Limb (tissue), 2 donors: Measurements from ENCODE around the gene MRPS18A.
"Not testable (repeated sequence)": the region's sequence is repeated elsewhere in the genome, so short reads cannot be mapped to it uniquely, and the experiment has no call there.

Source experiments
- DNase-seq, 2 donors: peaks; one replicate each; pipeline ENCODE4 v3.0.0-alpha.2; 2016; ENCODE audit errors: extremely low spot score in 2 of 2

MRPS18A gene

DNA sequence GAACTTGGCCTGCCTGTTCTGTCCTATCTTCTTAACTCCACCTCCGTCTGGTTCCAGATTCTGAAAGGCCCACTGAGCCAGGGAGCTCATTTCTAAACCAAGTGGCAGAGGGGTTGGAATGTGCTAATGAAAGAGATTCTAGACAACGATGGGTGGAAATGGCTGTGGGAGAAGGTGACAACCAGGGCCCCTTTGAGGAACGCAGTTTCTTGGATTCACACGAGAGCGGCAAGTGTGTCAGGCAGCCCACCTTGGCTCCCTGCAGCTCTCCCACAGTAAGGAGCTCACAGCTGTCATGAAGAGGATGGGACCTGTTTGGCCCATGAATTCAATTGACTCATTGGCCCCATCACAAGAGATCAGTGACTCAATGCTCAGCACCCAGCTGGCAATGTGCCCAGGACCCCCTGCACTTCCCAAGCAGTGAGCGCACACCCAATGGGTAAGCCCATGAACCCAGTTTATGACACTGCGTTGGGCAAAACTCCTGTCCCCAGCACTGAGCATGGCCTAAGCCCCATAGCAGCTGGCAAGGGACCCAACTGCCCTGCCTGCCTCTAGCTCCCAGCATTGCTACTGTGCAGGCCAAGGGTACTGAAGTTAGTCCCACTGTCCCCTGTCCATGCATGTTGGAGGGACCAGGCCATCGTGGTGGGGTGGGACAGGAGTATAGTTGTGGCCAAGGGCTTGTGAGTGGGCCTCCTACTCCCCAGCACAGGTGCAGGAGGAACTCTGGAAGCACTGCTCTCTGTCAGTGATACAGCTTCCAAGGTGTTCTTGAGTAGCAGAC, 16.4 kb downstream of the MRPS18A start:
- DNase-seq: no peak

DNA sequence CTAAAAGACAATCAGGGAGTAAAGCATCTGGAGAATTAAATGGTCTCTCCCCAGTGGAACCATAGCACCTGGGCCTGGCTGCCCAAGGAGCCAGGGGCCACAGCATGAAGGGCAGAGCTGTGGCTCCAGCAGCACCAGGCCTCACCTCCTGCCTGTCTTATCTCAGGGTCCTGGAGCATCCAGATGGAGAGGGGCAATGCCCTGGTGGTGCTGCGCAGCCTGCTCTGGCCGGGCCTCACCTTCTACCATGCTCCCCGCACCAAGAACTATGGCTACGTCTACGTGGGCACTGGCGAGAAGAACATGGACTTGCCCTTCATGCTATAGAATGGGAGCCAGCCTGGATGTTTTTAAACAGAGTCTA, 17.0 kb downstream of the MRPS18A start:
- DNase-seq: no peak

DNA sequence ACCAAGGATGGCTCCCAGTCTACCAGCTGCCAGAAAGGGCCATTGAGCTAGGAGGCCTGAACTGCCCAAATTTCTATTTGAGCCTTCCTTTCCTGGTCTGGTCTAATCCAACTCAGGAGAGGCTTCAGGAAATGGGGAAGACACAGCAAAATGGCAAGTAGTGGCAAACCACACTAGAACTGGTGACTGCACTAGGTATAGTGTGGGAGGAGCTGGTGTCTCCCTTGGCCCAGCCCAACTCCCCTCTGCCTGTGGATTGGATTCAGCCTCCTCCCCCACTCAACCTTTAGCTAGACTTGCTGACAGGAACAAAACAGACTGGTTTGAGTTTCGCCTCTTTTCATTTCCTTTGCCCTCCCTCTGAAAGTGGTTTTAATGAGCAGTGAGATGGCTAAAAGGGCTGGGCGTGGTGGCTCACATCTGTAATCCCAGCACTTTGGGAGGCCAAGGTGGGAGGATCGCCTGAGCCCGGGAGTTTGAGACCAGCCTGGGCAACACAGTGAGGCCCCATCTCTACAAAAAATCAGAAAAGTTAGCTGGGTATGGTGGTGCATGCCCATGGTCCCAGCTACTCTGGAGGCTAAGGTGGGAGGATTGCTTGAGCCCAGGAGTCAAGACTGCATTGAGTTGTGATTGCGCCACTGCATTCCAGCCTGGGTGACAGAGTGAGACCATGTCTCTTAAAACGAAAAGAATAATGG, 17.5 kb downstream of the MRPS18A start:
- DNase-seq: no peak

DNA sequence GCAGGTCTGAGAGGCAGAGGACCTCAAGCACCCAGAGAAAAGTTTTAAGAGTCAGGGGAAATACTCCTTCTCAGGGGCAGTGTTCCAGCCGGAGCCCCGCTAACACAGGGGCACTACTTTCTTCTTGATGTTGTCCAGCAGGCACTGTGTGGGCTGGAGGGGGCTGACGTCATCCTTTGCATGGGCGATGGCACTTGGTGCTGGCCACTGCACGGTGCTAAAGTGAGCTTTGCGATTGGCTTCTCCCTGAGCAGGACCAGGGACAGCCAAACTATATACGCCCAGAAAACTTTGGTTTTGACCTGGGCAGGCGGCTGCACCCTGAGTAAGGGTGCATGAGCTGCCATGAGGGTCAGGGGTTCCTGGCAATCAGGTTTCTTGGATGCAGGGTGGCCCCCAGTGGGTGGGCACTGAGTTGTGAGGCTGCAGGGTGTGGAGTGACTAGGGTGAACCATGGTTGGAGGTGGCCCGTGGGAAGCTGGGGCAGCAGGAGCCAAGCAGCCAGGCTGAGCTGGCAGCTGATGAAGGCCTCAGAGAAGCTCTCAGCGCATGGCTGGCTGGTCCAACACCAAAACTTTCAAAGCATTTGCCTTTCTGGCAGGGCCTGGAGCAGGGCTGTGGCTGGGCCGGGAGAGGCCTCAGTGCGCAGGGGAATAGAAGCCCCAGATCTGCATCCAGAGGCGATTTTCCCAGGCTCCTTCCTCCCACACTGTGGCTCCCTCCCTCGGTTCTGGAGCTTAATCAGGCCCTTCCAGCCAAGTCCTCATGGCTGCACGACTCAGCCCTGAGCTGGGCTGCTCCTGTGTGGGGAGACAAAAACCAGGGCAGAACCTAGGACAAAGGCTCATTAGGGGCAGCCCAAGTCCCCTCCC, 18.3 kb downstream of the MRPS18A start:
- no peak for DNase-seq

DNA sequence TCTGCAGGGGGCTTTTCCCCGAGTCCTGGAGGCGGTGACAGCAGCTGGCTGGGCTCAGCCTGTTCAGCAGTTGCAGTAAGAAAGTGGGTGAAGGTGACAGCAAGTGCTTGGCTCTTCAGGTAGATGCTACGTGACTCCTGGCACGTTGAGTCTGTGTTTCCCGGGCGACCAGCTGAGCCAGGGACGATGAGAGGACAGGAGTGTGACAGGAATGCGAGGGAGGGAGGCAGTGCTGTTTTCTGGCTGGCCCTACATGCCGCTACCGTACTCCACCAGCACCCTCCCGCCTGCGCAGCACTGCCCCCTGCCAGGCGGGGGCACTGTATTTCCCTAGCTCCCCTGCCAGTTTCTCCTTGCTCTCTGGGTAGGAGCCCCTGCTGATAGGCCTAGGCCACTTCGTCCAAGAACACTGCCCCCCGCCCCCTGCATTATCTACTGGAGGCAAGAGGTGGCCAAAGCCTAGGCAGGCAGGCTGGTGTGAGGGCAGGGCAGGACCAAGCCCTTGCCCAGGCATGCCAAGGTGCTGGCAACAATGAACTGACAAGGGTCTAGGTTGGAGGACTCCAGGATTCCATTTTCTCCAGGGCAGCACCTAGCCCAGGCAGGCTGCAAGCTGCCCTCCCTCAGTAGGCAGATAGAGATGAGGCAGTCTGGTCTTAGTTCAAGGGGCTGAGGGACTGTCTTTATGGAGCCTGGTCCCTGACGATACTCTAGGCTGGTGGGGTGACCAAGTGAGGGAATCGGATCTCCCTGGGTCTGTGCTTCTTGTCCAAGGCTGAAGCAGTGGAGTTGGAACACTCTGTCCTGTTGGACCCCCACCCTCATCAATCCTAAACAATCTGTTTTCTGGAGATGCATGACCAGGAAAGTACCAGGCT, 19.2 kb downstream of the MRPS18A start:
- peak; percentile 53 to 71 for DNase-seq

DNA sequence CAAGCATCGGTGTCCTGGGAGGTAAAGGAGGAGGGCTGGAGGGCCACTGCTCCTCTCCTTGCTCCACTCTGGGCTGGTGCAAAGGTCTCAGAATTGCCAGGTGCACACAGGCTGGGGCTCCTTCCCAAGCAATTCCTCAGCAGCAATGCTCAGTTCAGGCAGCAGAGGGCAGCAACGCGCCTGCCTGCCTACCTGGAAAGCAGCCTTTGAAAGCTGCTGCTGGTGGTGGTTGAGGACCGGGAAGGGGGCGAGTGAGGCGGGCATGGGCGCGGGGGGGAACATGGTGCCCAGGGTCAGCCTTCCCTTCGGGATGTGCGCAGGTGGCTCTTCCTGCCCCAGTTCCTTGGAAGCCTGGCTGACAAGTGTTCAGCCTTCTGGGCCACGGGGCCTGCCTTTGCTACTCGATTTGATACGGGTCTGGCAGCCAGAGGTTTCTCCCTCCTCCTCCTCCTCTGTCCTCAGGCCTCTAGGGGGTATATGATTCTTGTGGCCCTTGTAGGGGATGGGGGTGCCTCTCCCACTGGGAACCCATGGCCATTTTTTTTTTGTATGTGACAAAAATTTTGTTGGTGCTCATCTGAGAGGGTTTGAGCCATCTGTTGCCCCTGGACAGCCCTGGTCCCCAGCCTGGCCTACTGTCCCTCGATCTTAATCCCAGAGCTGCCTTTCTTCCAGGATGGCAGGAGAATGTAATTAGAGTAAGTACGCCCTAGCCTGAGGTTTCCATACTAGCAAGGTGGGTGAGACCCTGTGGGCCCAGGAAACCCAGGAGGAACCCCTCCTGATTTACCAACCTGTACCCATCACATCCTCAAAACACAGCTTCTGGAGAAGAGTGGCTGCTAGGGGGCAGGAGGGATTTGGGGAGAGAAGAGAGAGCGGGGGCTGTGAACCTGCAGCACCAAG, 20.1 kb downstream of the MRPS18A start:
- DNase-seq: peak; percentile 76 to 91

DNA sequence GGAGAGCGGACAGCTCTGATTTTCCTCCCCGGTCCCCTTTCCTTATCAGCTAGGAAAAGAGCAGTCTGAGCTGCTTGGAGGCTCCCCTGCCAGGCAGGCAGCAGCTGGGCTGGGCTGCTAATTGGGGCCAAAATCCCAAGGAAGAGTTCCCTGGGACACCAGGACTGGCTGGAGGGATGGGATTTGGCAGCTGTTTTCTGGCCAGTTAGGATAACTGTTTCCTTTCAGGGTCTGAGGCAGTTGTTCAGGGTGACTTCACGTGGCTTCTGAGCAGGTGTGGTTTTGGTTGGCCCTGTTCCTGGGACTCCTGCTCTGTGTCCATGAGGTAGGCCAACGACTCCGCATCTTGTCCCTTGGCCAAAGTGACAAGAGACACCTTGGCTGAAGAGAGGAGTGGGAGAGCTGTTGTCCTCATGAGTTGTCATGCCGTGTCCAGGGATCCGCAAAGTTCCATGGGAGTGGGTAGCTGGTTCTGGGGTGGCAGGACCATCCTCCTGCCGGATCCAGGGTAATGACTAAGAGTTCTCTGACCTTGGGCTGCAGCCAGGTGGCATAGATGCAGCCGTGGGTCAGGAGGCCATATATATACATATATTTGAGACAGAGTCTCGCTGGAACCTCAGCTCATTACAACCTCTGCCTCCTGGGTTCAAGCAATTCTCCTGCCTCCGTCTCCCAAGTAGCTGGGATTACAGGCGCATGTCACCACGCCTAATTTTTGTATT, 21.2 kb downstream of the MRPS18A start:
- no peak for DNase-seq

DNA sequence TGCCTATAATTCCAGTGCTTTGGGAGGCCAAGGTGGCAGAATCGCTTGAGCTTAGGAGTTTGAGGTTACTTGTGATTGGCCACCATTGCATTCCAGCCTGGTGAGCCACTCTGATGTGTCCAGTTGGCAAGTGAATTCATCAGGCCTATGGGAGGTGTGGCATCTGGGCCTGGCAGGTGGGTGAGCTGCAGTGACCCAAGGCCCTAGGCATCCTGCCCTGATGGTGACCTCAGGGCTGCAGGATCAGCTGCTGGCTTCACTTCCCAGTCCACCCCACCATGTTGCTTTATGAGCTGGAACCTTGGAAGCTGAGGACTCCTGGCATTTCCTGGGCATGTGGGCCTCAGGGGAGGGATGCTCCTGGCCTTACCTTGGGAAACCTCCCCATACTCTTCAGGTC, 22.2 kb downstream of the MRPS18A start:
- no peak for DNase-seq

DNA sequence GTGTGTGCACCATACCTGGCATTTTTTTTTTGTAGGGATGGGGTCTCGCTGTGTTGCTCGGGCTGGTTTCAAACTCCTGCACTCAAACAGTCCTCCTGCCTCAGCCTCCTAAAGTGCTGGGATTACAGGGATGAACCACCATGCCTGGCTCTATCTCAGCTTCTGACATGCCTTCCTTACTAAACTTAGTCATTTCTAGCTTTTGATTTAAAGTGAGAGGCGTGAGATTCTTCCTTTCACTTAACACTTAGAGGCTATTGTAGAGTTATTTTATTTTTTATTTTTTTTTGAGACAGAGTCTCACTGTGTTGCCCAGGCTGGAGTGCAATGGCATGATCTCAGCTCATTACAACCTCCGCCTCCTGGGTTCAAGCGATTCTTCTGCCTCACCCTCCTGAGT, 24.6 kb downstream of the MRPS18A start:
- DNase-seq: not testable (repeated sequence)

DNA sequence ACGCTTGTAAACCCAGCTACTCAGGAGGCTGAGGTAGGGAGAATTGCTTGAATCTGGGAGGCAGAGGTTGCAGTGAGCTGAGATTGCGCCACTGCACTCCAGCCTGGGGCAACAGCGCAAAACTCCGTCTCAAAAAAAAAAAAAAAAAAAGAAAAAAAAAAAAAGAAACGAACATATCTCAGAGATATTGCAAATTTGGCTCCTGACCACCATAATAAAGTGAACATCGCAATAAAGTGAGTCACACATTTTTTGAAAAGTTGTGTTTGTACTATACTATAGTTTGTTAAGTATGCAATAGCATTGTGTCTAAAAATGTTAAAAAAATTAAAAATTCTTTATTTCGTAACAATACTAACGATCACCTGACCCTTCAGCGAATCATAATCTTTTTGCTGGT, 29.4 kb downstream of the MRPS18A start:
- no peak for DNase-seq

DNA sequence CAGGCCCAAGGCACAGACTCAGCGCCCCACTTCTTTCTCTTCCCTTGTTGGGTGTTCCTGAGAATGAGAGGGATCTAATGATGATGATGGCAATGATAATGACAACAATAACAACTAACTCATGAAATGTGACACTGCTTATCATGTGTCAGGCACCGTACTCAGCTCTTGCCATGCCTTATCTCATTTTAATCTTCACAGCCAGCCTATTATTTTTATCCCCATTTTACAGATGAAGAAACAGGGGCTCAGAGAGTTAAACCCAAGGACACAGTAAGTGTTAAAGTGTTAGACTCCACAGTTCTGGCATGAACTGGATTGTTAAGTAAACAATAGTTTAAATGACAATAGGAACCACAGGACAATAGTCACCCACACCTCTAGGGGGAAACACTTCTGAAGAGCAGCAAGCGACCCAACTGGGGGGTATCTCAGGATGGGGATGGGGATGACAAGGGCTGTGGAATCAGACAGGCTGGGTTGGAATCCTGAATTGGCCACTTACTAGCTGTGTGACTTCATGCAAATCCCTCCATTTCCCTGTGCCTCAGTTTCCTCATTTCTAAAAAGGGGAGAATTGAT, 30.3 kb downstream of the MRPS18A start:
- no peak for DNase-seq

DNA sequence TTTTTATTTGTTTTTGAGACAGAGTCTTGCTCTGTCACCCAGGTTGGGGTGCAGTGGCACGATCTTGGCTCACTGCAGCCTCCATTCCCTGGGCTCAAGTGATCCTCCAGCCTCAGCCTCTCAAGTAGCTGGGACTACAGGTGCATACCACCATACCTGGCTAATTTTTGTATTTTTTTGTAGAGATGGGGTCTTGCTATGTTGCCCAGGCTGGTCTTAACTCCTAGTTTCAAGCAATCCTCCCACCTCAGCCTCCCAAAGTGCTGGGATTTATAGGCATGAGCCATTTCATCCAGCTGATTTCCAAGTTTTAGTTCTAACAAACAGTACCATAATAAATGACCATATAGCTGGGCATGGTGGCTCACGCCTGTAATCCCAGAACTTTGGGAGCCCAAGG, 34.8 kb downstream of the MRPS18A start:
- not testable (repeated sequence) for DNase-seq

DNA sequence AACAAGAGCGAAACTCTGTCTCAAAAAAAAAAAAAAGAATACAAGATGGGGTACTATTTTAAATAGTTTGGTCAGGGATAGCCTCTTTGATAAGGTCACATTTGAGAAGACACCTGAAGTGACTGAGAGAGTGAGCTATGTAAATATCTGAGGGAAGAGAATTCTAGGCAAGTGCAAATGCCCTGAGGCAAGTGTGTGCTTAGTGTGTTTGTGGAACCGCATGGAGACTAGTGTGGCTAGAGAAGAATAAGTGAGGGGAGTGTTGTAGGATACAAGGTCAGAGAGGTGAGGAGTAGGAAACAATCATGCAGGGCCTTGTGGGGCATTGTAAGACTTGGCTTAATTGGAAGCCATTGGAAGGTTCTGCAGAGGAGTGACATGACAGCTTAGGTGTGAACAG, 39.3 kb downstream of the MRPS18A start:
- DNase-seq: no peak

DNA sequence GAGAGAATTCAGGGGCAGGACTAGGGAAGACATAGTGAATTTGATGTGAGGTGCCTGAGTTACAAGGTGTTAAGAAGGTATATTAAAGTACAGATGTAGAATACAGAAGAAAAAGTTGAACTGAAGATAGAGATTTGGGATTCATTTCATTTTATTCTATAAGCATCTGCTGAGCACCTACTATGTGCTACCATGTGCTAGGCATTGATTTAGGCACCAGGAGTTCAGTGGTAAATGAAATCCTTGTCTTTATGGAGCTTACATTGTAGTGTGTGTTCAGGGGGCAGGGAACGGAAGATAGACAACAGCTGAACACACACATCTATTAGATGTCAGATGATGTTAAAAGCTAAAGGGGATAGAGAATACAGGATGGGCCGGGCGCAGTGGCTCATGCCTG, 40.0 kb downstream of the MRPS18A start:
- DNase-seq: no peak

DNA sequence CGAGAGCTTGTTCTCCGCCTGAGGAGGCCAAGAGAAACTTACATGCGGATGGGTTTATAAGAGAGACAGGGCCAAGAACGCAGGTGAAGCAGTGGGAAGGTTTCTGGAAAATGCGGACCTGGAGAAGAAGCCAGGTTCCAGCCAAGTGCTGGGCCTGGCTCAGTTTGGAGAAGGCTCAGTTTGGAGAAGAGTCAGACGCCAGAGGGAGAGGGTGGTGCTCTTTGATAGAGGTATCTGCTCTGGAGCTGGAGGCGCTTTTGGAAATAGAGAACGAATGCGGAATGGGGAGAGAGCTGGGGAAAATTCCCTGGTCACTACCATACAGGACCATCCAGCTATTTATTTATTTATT, 42.0 kb downstream of the MRPS18A start:
- DNase-seq: no peak

DNA sequence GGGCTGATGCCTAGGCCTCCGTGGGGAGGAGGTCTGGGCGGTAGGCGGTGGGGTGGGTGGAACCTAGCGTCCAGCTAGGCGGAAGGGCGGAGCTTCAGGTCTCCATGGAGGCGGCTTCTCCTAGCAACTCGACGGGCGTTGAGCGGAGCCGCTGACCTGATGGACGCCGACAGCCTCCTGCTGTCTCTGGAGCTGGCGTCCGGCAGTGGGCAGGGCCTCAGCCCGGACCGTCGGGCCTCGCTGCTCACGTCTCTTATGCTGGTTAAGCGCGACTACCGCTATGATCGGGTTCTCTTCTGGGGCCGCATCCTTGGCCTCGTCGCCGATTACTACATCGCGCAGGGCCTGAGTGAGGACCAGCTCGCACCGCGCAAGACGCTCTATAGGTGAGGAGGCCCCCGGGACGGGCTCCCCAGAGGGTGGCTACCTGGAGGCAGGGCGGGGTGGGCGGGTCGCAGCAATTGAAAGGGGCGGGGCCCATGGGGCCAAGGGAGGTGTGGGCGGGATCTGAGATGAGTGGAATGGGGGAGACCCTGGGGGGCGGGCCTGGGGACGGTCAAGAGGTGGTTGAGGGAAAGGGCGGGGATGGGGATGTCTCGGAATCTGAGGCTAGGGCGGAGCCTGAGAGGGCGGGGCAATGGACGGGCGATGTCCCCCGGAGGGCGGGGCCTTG, 42.5 kb downstream of the MRPS18A start, which contains the start of gene RSPH9:
Gene RSPH9 (plus strand): TSS at position 97 of the 673 bp plus-strand sequence. CDS start 63 bp downstream, at position 160.
- peak; percentile 70 to 78 for DNase-seq

DNA sequence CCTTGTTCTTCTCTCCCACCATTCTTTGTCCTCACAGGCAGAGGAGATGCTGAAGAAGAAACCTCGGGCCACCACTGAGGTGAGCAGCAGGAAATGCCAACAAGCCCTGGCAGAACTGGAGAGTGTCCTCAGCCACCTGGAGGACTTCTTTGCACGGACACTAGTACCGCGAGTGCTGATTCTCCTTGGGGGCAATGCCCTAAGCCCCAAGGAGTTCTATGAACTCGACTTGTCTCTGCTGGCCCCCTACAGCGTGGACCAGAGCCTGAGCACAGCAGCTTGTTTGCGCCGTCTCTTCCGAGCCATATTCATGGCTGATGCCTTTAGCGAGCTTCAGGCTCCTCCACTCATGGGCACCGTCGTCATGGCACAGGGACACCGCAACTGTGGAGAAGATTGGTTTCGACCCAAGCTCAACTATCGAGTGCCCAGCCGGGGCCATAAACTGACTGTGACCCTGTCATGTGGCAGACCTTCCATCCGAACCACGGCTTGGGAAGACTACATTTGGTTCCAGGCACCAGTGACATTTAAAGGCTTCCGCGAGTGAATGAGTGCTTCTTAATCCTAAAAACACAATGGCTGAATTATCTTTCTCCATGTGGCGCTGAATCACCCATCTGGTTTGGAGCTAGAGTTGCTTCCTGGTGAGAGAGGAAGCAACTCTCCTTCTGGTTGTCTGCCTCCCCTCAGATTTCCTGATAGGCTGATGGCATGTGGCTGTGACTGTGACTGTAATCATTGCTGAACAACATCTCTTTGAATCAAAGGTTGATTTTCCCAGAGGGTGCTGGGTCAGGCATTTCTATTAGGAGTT, 47.4 kb downstream of the MRPS18A start:
- DNase-seq: no peak

DNA sequence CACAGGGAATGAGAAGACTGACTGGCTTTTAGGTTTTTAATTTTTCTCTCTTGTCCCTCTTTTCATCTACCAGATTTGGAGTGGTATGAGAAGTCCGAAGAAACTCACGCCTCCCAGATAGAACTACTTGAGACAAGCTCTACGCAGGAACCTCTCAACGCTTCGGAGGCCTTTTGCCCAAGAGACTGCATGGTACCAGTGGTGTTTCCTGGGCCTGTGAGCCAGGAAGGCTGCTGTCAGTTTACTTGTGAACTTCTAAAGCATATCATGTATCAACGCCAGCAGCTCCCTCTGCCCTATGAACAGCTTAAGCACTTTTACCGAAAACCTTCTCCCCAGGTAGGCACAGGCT, 51.3 kb downstream of the MRPS18A start:
- DNase-seq: no peak
